Natural killer cell (primary cell): ENCODE data around the gene SPIB. TPM values are rescaled to one million over a fixed set of nuclear protein-coding genes. Genes with fewer than 3 reads are reported as not detected.
A peak's percentile ranks its signal among the peaks of the same experiment; 100 is the strongest.
"Not testable (repeated sequence)": the region's sequence is repeated elsewhere in the genome, so short reads cannot be mapped to it uniquely, and the experiment has no call there.

Experiments
- ATAC-seq, 3 donors: fragments of 150-1000 bp in 2 of 3; fragments of 200-7000 bp in 1 of 3; cut with Tn5 transposase; 1 replicate in 1 of 3; 2 replicates in 2 of 3; pipeline ENCODE4 v1.10.0; 2021; ENCODE audit warnings: mild to moderate bottlenecking in 2 of 3, moderate library complexity in 2 of 3
- DNase-seq, 2 donors: peaks; one replicate each; pipeline versions ENCODE4 v3.0.0 to v3.0.0-alpha.2; 2013 to 2021; ENCODE audit warnings: mixed read lengths in 1 of 2
- H3K27ac ChIP-seq: one replicate; pipeline ENCODE4 v1.5.1; 2013; ENCODE audit warnings: mild to moderate bottlenecking, low read length
- H3K27me3 ChIP-seq: one replicate; pipeline ENCODE4 v1.6.1; 2013; ENCODE audit warnings: low read length; ENCODE audit not compliant: control insufficient read depth, insufficient read depth
- H3K36me3 ChIP-seq: one replicate; pipeline ENCODE4 v1.6.1; 2013; ENCODE audit warnings: low read length; ENCODE audit not compliant: control insufficient read depth, insufficient read depth
- H3K4me1 ChIP-seq: one replicate; pipeline ENCODE4 v1.6.1; 2013; ENCODE audit warnings: low read length; ENCODE audit not compliant: control insufficient read depth, insufficient read depth
- H3K4me3 ChIP-seq: one replicate; pipeline ENCODE4 v1.5.1; 2013; ENCODE audit warnings: low read length
- H3K9me3 ChIP-seq: one replicate; pipeline ENCODE4 v1.6.1; 2013; ENCODE audit warnings: low read length; ENCODE audit not compliant: control insufficient read depth, insufficient read depth
- H3K27ac Mint-ChIP-seq, 2 donors: one replicate each; pipeline ENCODE4 v1.8.0; 2022; ENCODE audit warnings: mild to moderate bottlenecking in 2 of 2, mixed read lengths in 2 of 2, moderate library complexity in 1 of 2
- H3K27me3 Mint-ChIP-seq, 2 donors: one replicate each; pipeline ENCODE4 v1.8.0; 2022; ENCODE audit warnings: low read depth in 2 of 2, mixed read lengths in 2 of 2
- H3K36me3 Mint-ChIP-seq: one replicate; pipeline ENCODE4 v1.8.0; 2022; ENCODE audit warnings: mixed read lengths
- H3K4me1 Mint-ChIP-seq, 2 donors: one replicate each; pipeline ENCODE4 v1.8.0; 2022; ENCODE audit warnings: mixed read lengths in 2 of 2
- H3K4me3 Mint-ChIP-seq: one replicate; pipeline ENCODE4 v1.8.0; 2022; ENCODE audit warnings: mild to moderate bottlenecking, moderate library complexity, mixed read lengths
- H3K9me3 Mint-ChIP-seq, 2 donors: one replicate each; pipeline ENCODE4 v1.8.0; 2022; ENCODE audit warnings: mixed read lengths in 2 of 2
- CTCF ChIP-seq: fragments of 200-600 bp; IDR thresholded peaks from one replicate; pipeline ENCODE4 v1.8.0; 2022; ENCODE audit warnings: antibody characterized with exemption
- WGBS: methylation state at CpG from one replicate; pipeline ENCODE4 v1.1.7; 2013; ENCODE audit warnings: missing lambda C conversion rate; ENCODE audit not compliant: insufficient coverage; 5-methylcytosine and 5-hydroxymethylcytosine counted together
- intact Hi-C: fragments of 100-400 bp; cut with micrococcal nuclease; formaldehyde crosslinking; loops from one replicate; pipeline ENCODE4 v1.14.2; 2022
- total RNA-seq, 4 donors: library from RNA; stranded (reverse); fragments of 120-200 nt in 1 of 4; gene quantifications; one replicate each; pipeline versions ENCODE4 v1.2.3 to v1.2.4, GENCODE V29; 2013 to 2022

Gene SPIB
- total RNA-seq, 3 donors from 2014 or later (not counting 1 experiment from before 2014, with no cell fraction given) = 0.77 to 2.8 (median 0.78) TPM

- H3K36me3 ChIP-seq = peaks cover 24% of the 10 kb centered on the region
Observed at GRCh38 chr19:50384685-50385535, 33.8 kb upstream of the SPIB start.

GRCh38 chr19:50387176-50387867 lies 31.4 kb upstream of the SPIB start:
- Histone ChIP-seq H3K9me3 (no peaks in the 10 kb centered on the region), H3K27ac (no peak overlapping the region), H3K27me3 (no peaks in the 10 kb centered on the region), H3K36me3 (peaks cover 3% of the 10 kb centered on the region), H3K4me1 (peaks cover 21% of the 10 kb centered on the region), H3K4me3 (no peak overlapping the region)
- no peak for TF ChIP-seq CTCF
- DNase-seq = no peak
- Mint-ChIP-seq H3K9me3 (no peaks in the 10 kb centered on the region), H3K27ac (peak overlapping the region; percentile 23 to 61), H3K4me1 (peaks cover 23 to 28% of the 10 kb centered on the region in 2 donors), H3K27me3 (no peaks in the 10 kb centered on the region), H3K4me3 (peak overlapping the region; percentile 45), H3K36me3 (no peaks in the 10 kb centered on the region)
- intact Hi-C loops = no loop called here
- ATAC-seq = no peak
- WGBS = 82% methylated on average over 19 of the region's 21 CpGs

More at GRCh38 chr19:50384685-50385535, 33.8 kb upstream of the SPIB start:
- ATAC-seq (no peak), DNase-seq (no peak)
- Histone ChIP-seq H3K4me1 (peaks cover 21% of the 10 kb centered on the region), H3K27ac (peak overlapping the region; percentile 77), H3K27me3 (no peaks in the 10 kb centered on the region), H3K4me3 (peak overlapping the region; percentile 64), H3K9me3 (no peaks in the 10 kb centered on the region)
- intact Hi-C loops = loop anchor here (1.0 kb wide), 1 partner anchor 9 kb away; the partner anchor contains the start of gene NR1H2
- no peaks in the 10 kb centered on the region for H3K9me3 Mint-ChIP-seq
- peak overlapping the region; percentile 94 to 97 for H3K27ac Mint-ChIP-seq
- 26% methylated on average over 26 of the region's 26 CpGs for WGBS
- no peak for TF ChIP-seq CTCF
- no peaks in the 10 kb centered on the region for H3K36me3 Mint-ChIP-seq
- H3K4me1 Mint-ChIP-seq = peaks cover 23 to 29% of the 10 kb centered on the region in 2 donors
- no peaks in the 10 kb centered on the region for H3K27me3 Mint-ChIP-seq
- peak overlapping the region; percentile 98 for H3K4me3 Mint-ChIP-seq

- Mint-ChIP-seq H3K4me3 (peak overlapping the region; percentile 45), H3K4me1 (peaks cover 23 to 28% of the 10 kb centered on the region in 2 donors), H3K27me3 (no peaks in the 10 kb centered on the region), H3K36me3 (no peaks in the 10 kb centered on the region), H3K9me3 (no peaks in the 10 kb centered on the region), H3K27ac (peak overlapping the region; percentile 23 to 61)
- Histone ChIP-seq H3K27me3 (no peaks in the 10 kb centered on the region), H3K9me3 (no peaks in the 10 kb centered on the region), H3K36me3 (no peaks in the 10 kb centered on the region), H3K27ac (no peak overlapping the region), H3K4me3 (no peak overlapping the region), H3K4me1 (peaks cover 21% of the 10 kb centered on the region)
- WGBS = 94% methylated on average over 8 of the region's 8 CpGs
- no peak for ATAC-seq
- DNase-seq = no peak
- no peak for TF ChIP-seq CTCF
- intact Hi-C loops = no loop called here
Observed at GRCh38 chr19:50387868-50388245, 30.9 kb upstream of the SPIB start.

GRCh38 chr19:50390295-50390694 lies 28.4 kb upstream of the SPIB start:
- H3K36me3 Mint-ChIP-seq, H3K9me3 Mint-ChIP-seq, DNase-seq, H3K4me3 ChIP-seq, H3K27ac ChIP-seq, H3K27me3 Mint-ChIP-seq, intact Hi-C loops, H3K4me1 ChIP-seq, H3K4me3 Mint-ChIP-seq, H3K36me3 ChIP-seq, H3K4me1 Mint-ChIP-seq, ATAC-seq, H3K9me3 ChIP-seq, H3K27me3 ChIP-seq, H3K27ac Mint-ChIP-seq: not testable (repeated sequence)
- 97% methylated on average over 3 of the region's 3 CpGs for WGBS

GRCh38 chr19:50390952-50391351 lies 27.8 kb upstream of the SPIB start:
- H3K36me3 ChIP-seq, H3K9me3 ChIP-seq, H3K4me1 ChIP-seq, ATAC-seq, H3K4me3 Mint-ChIP-seq, H3K27me3 Mint-ChIP-seq, H3K27ac ChIP-seq, H3K9me3 Mint-ChIP-seq, H3K36me3 Mint-ChIP-seq, H3K27me3 ChIP-seq, intact Hi-C loops, DNase-seq, H3K27ac Mint-ChIP-seq, H3K4me3 ChIP-seq, H3K4me1 Mint-ChIP-seq: not testable (repeated sequence)
- WGBS = 98% methylated on average over 22 of the region's 23 CpGs
